ENCODE measurements around the gene TPD52L2.

GRCh38 chr20:63937596-63937995, 72.5 kb downstream of the TPD52L2 start:
- TF ChIP-seq CTCF (IDR thresholded peaks at IDR 0.05), result no peak
- no peak for TF ChIP-seq POLR2A (IDR thresholded peaks at IDR 0.05)
- no peak for TF ChIP-seq POLR2AphosphoS5 (IDR thresholded peaks at IDR 0.05)
